ENCODE measurements around the gene RAD23B.
A peak's percentile ranks its signal among the peaks of the same experiment; 100 is the strongest.

RAD23B gene

DNA sequence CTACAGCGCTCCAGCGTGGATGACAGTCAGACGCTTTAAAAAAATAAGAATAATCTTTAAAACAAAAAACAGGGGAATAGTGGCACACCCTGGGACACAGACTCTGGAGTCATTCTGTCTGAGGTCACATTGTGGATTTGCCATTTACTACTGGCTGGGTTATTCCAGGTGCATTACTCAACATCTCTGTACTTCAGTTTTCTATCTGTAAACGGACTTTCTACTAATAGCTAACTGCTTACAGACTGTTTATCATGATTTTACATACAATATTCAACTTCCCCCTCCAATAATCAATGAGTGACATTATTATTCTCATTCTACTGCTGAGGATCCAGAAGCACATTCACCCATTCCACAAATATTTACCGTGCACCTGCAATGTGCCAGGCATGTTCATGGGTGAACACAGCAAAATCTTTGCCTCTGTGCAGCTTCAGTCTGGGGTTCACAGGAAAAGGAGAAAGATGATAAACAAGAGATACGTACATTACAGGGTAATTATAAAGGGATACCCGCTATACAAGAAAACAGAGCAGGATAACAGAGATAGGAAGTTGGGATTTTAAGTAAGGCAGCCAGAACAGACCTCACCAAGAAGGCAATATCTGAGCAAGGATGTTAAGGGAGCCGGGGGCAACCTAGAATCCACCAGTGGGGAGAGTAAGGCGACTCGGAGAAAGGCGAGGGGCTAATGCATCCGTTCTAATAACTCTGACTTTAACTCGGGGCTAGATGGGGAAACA is 984 bp upstream of the RAD23B start:
- peak overlapping the region; percentile 83 to 99 for H3K27ac ChIP-seq
- no peak for DNase-seq (ENCODE audit: low spot score)
- TF ChIP-seq, protein P1, sequence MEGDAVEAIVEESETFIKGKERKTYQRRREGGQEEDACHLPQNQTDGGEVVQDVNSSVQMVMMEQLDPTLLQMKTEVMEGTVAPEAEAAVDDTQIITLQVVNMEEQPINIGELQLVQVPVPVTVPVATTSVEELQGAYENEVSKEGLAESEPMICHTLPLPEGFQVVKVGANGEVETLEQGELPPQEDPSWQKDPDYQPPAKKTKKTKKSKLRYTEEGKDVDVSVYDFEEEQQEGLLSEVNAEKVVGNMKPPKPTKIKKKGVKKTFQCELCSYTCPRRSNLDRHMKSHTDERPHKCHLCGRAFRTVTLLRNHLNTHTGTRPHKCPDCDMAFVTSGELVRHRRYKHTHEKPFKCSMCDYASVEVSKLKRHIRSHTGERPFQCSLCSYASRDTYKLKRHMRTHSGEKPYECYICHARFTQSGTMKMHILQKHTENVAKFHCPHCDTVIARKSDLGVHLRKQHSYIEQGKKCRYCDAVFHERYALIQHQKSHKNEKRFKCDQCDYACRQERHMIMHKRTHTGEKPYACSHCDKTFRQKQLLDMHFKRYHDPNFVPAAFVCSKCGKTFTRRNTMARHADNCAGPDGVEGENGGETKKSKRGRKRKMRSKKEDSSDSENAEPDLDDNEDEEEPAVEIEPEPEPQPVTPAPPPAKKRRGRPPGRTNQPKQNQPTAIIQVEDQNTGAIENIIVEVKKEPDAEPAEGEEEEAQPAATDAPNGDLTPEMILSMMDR (IDR thresholded peaks at IDR 0.05) = no peak
- peak overlapping the region; percentile 92 for H3K4me3 ChIP-seq

DNA sequence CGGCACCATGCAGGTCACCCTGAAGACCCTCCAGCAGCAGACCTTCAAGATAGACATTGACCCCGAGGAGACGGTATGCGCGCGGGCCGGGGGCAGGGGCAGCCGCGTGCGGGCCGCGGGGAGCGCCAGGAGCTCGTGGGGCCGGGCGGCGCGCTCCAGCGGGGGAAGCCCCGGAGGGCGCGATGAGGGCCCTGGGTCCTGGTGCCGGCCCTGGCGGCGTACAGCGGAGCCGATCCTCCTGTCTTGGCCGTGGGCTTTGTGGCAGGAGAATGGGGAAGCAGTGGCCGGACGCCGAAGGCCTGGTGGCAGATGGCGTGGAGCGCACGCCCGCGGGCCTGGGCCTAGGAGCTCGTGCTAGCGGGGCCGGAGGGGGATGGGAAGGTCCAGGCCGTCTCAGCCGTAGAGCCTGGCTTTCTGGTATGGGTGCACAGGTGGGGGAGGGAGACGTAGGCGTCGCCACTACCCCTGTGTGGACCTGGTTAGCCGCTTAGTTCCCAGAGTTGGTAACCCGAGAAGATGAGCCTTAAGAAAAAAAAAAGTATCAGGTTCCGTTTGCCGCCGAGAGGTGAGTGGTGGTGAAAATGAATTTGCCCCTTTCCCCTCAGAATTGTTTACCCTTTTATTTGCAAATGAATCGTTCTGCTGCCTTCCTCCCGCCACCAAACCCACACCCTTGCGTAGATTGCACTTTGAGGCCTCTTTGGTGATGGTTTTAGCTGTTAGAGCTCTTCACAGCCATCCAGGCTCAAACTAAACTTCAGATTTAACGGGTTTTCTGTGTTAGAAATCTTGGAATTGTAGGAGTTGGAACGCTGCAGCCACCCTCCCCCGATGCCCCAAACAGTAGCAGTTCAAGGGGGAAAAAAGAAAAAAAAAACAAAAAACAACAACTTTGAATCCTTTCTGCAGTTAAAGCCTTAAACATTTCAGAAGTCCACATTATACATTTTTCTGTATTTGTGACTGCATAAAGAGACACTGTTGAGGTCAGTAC is 841 bp downstream of the RAD23B start:
- TF ChIP-seq, protein P1 (IDR thresholded peaks at IDR 0.05) = no peak
- Histone ChIP-seq H3K27ac (peak overlapping the region; percentile 98 to 99), H3K4me3 (peak overlapping the region; percentile 92)
- DNase-seq (ENCODE audit: low spot score) = peak; percentile 83

DNA sequence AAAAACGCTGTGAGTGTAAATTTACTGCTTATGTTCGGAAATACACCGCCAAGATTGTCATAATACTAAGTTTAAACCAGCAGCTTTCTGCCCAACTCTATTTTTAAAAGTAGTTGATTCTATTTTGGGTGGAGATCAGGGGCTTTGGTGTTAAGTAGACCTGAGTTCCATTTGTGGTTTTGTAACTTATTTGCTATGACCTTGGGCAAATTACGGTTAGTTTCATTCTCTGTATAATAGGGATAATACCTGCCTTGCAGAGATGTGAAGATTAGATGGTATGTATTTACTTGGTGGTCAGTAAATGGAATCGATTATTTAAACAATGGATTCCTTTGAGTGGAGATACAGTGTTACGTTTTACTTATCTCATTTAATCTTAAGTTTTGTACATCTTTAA is 1.6 kb downstream of the RAD23B start:
- Histone ChIP-seq H3K27ac (peak overlapping the region in 1 of 2 donors; percentile 99), H3K4me3 (peak overlapping the region; percentile 92)
- TF ChIP-seq, protein P1 (IDR thresholded peaks at IDR 0.05) = no peak
- no peak for DNase-seq (ENCODE audit: low spot score)

DNA sequence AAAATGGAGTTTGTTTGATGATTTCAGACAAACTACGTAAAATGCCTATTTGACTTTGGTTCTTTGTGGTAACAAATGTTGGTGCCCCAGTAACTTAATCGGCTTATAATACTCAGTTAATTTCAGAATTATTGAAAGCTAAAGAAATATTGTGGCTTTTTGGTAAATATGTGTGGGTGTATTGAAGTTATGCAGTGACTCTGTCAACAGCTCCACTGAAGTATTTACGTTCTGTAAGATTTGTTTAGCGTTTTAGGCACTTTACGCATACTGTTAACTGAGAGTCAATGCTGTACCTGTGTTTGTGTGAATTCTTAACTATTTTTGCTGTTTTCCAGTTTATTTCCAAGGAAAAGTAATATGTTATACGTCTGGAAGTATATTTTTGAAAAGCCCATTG is 2.2 kb downstream of the RAD23B start:
- H3K27ac ChIP-seq = peak overlapping the region in 1 of 2 donors; percentile 99
- peak overlapping the region; percentile 92 for H3K4me3 ChIP-seq
- TF ChIP-seq, protein P1 (IDR thresholded peaks at IDR 0.05) = no peak
- DNase-seq (ENCODE audit: low spot score) = no peak

DNA sequence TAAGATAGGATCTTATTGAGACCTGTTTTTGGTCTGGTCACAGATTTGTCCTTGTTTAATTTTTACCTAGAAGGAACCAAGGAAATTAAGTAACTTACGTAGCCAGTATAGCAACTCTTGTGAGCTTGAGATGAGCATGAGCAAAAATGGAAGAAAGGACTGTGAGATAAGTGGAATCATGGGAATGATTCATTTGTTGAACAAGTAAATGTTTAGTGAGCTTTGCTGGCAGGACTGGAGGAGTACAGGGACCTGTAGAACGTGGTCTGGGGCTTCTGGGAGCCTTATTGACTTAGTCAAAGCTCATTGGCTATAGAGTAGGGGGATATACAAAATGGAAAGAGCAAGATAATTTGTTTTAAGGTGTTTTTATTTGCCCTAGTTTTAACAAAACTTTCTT is 3.0 kb downstream of the RAD23B start:
- no peak overlapping the region for H3K27ac ChIP-seq
- H3K4me3 ChIP-seq = peak overlapping the region; percentile 92
- TF ChIP-seq, protein P1 (IDR thresholded peaks at IDR 0.05) = no peak
- no peak for DNase-seq (ENCODE audit: low spot score)

DNA sequence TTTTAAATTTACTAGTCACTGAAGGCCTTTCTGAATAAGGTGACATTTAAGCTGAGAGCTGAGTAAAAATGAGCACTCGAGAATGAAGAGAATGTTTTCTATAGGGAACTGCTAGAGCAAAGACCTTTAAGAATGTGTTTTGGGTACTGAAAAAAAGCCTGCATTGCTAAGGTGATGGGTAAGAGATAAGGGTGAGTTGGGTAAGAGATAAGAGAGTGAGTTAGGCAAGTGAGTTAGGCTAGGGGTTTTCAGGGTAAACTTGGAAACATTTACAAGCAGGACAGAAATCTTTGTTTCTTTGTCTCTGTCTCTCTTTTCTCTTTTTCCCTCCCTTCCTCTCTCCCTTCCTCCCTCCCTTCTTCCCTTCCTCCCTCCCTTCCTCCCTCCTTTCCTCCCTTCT is 5.6 kb downstream of the RAD23B start:
- no peak overlapping the region for H3K27ac ChIP-seq
- DNase-seq (ENCODE audit: low spot score) = no peak
- H3K4me3 ChIP-seq = no peak overlapping the region
- TF ChIP-seq, protein P1 (IDR thresholded peaks at IDR 0.05) = no peak
